ENCODE results near the gene CORO1C. TPM values are rescaled to one million over a fixed set of nuclear protein-coding genes. Genes with fewer than 3 reads are reported as not detected.

Gene CORO1C
- total and polyA plus RNA-seq, 10 donors, result 12.0 to 119 (median 74.8) TPM

DNA sequence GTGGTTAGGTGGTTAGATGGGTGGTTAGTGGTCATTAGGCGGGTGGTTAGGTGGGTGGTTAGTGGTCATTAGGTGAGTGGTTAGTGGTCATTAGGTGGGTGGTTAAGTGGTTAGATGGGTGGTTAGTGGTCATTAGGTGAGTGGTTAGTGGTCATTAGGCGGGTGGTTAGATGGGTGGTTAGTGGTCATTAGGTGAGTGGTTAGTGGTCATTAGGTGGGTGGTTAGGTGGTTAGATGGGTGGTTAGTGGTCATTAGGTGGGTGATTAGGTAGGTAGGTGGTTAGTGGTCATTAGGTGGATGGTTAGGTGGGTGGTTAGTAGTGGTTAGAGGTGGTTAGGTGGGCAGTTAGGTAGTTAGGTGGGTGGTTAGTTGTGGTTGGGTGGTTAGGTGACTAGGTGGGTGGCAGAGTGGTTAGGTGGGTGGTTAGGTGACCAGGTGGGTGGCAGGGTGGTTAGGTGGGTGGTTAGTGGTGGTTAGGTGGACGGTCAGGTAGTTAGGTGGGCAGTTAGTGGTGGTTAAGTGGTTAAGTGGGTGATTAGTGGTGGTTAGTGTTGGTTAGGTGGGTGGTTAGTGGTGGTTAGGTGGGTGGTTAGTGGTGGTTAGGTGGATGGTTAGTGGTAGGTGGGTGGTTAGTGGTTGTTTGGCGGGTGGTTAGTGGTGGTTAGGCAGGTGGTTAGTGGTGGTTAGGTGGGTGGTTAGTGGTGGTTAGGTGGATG is 125.5 kb downstream of the CORO1C start:
- Histone ChIP-seq H3K27me3 (replicated peaks in 1 of 7) (peaks cover 0 to 13% (median 0%) of the 10 kb centered on the region in 7 donors), H3K36me3 (no peaks in the 10 kb centered on the region), H3K9me3 (no peaks in the 10 kb centered on the region), H3K4me1 (peaks cover 0 to 12% (median 0%) of the 10 kb centered on the region in 6 donors), H3K27ac (peak overlapping the region in 1 of 8 donors; percentile 21), H3K4me3 (no peak overlapping the region)
- no peak for DNase-seq
- intact Hi-C loops (cut with DNase I; ENCODE audit: low total_unique reads), result no loop called here
- WGBS, 5 donors, result 74 to 91% (median 80%) methylated on average over 4 of the region's 4 CpGs
- TF ChIP-seq, protein P1, sequence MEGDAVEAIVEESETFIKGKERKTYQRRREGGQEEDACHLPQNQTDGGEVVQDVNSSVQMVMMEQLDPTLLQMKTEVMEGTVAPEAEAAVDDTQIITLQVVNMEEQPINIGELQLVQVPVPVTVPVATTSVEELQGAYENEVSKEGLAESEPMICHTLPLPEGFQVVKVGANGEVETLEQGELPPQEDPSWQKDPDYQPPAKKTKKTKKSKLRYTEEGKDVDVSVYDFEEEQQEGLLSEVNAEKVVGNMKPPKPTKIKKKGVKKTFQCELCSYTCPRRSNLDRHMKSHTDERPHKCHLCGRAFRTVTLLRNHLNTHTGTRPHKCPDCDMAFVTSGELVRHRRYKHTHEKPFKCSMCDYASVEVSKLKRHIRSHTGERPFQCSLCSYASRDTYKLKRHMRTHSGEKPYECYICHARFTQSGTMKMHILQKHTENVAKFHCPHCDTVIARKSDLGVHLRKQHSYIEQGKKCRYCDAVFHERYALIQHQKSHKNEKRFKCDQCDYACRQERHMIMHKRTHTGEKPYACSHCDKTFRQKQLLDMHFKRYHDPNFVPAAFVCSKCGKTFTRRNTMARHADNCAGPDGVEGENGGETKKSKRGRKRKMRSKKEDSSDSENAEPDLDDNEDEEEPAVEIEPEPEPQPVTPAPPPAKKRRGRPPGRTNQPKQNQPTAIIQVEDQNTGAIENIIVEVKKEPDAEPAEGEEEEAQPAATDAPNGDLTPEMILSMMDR (IDR thresholded peaks at IDR 0.05 in 8 of 11, conservative IDR thresholded peaks at IDR 0.05 in 3 of 11), result no peak
- TF ChIP-seq POLR2AphosphoS5 (IDR thresholded peaks at IDR 0.05), result no peak
- TF ChIP-seq POLR2A (IDR thresholded peaks at IDR 0.05), result no peak

DNA sequence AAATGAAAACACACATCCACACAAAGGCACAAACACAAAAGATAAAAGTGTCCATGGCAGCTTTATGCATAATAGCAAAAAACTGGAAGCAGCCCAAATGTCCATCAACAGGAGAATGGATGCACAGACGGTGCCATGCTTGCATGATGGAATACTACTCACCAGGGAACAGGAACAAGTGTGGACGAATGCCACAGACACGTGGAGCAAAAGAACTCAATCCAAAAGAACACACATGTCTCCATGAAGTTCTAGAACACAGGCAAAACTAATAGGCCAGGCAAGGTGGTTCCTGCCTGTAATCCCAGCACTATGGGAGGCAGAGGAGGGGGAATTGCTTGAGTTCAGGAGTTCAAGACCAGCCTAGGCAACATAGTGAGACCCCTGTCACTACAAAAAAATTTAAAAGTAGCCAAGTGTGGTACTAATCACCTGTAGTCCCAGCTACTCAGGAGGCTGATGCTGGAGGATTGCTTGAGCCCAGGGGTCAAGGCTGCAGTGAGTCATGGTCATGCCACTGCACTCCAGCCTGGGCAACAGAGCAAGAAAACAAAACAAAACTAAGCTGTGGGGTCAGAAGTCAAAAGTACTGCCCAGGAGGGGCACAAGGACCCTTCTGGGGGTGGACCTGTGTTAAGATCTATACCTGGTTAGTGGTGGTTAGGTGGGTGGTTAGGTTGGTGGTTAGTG is 126.2 kb downstream of the CORO1C start:
- DNase-seq, result no peak
- TF ChIP-seq, protein P1 (IDR thresholded peaks at IDR 0.05 in 8 of 11, conservative IDR thresholded peaks at IDR 0.05 in 3 of 11), result no peak
- TF ChIP-seq POLR2AphosphoS5 (IDR thresholded peaks at IDR 0.05) (no peak), POLR2A (IDR thresholded peaks at IDR 0.05) (no peak)
- Histone ChIP-seq H3K36me3 (no peaks in the 10 kb centered on the region), H3K9me3 (no peaks in the 10 kb centered on the region), H3K4me1 (peaks cover 0 to 9% (median 0%) of the 10 kb centered on the region in 6 donors), H3K27ac (no peak overlapping the region), H3K27me3 (replicated peaks in 1 of 7) (peaks cover 0 to 13% (median 0%) of the 10 kb centered on the region in 7 donors), H3K4me3 (no peak overlapping the region)
- intact Hi-C loops (cut with DNase I; ENCODE audit: low total_unique reads), result no loop called here
- WGBS, 5 donors, result 74 to 93% (median 84%) methylated on average over 3 of the region's 3 CpGs

DNA sequence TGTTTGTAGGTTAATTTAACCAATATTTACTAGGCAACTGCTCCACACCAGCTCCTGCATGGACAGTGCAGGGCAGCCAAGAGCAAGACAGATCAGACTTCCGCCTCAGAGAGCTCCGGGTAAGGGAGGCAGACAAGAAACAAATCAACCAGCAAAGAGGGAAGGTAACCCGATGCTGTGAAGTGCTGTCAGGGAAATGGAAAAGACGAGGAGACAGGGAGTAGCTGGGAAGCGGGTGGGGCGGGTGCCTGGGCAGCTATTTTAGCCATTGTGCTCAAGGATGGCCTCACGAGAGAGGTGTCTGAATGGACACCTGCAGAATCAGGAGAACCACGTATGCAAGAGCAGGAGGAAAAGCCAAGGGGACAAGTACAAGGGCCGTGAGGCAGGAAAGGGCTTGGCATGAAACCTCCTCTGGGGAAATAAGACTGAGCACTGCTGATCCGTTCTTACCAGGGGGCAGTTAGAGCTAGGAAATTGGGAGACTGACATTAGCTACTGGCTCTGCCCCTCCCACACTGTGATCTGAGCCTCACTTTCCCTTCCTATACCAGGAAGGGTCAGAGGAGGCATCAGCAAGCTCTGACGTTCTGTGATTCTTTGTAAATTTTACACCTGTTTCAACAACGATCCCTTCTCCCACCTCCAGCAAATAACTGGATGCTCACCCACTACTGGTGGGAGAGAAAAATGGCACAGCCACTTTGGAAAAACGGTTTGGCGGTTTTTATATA is 126.9 kb downstream of the CORO1C start:
- intact Hi-C loops (cut with DNase I; ENCODE audit: low total_unique reads), result no loop called here
- no peak for DNase-seq
- Histone ChIP-seq H3K4me3 (no peak overlapping the region), H3K4me1 (peaks cover 0 to 2% (median 0%) of the 10 kb centered on the region in 6 donors), H3K27ac (no peak overlapping the region), H3K36me3 (no peaks in the 10 kb centered on the region), H3K9me3 (no peaks in the 10 kb centered on the region), H3K27me3 (replicated peaks in 1 of 7) (peaks cover 0 to 13% (median 0%) of the 10 kb centered on the region in 7 donors)
- TF ChIP-seq POLR2AphosphoS5 (IDR thresholded peaks at IDR 0.05), result no peak
- no peak for TF ChIP-seq POLR2A (IDR thresholded peaks at IDR 0.05)
- TF ChIP-seq, protein P1 (IDR thresholded peaks at IDR 0.05 in 8 of 11, conservative IDR thresholded peaks at IDR 0.05 in 3 of 11), result no peak
- 56 to 65% (median 64%) methylated on average over 14 of the region's 14 CpGs for whole genome bisulfite sequencing, 5 donors

All from spleen (tissue), 11 donors.